ENCODE data around the gene GPATCH8. TPM values are rescaled to one million over a fixed set of nuclear protein-coding genes. Genes with fewer than 3 reads are reported as not detected.
A peak's percentile ranks its signal among the peaks of the same experiment; 100 is the strongest.

GPATCH8 gene
- total and polyA plus RNA-seq, 5 donors = 21.3 to 35.9 (median 33.2) TPM

DNA sequence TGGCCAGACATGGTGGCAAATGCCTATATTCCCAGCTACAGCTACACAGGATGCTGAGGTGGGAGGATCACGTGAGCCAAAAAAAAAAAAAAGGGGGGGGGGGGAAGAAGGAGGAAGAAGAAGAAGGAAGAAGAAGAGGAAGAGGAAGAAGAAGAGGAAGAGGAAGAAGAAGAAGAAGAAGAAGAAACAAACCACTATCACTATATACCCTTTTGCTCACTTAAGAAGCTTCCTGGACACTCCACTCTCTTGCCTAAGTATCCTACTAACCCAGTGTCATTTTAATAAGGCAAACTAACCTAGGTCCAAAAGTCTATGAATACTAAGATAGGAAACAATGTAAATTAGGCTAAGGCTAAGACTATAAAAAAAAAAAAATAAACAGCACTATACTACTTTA lies 54.8 kb downstream of the GPATCH8 start:
- H3K27ac ChIP-seq (ENCODE audit: low read length) = no peak overlapping the region
- no peak overlapping the region for H3K4me3 ChIP-seq (ENCODE audit: low read length)
- no peaks in the 10 kb centered on the region for H3K27me3 ChIP-seq (ENCODE audit: control insufficient read depth, insufficient read depth)
- H3K4me1 ChIP-seq (ENCODE audit: control insufficient read depth, insufficient read depth, low read length) = no peaks in the 10 kb centered on the region
- H3K9me3 ChIP-seq (ENCODE audit: control insufficient read depth, low read length) = no peaks in the 10 kb centered on the region
- intact Hi-C loops (cut with DNase I) = no loop called here
- DNase-seq = no peak
- WGBS = 62% methylated on average over 1 of the region's 1 CpG
- no peak for ATAC-seq

GRCh38 chr17:44444735-44445105 lies 58.5 kb downstream of the GPATCH8 start:
- ATAC-seq (no peak), DNase-seq (no peak)
- no peaks in the 10 kb centered on the region for H3K27me3 ChIP-seq (ENCODE audit: control insufficient read depth, insufficient read depth)
- WGBS = 99% methylated on average over 6 of the region's 6 CpGs
- no peak overlapping the region for H3K4me3 ChIP-seq (ENCODE audit: low read length)
- peaks cover under 1% of the 10 kb centered on the region for H3K4me1 ChIP-seq (ENCODE audit: control insufficient read depth, insufficient read depth, low read length)
- intact Hi-C loops (cut with DNase I) = no loop called here
- no peak overlapping the region for H3K27ac ChIP-seq (ENCODE audit: low read length)
- H3K9me3 ChIP-seq (ENCODE audit: control insufficient read depth, low read length) = no peaks in the 10 kb centered on the region

- intact Hi-C loops (cut with DNase I) = no loop called here
These were observed 60.4 kb downstream of the GPATCH8 start for GRCh38 chr17:44442806-44443205.

GRCh38 chr17:44439168-44439567 lies 64.0 kb downstream of the GPATCH8 start:
- DNase-seq (no peak), ATAC-seq (peak; percentile 31 to 55)
- Histone ChIP-seq H3K9me3 (ENCODE audit: control insufficient read depth, low read length) (no peaks in the 10 kb centered on the region), H3K4me1 (ENCODE audit: control insufficient read depth, insufficient read depth, low read length) (peaks cover 1% of the 10 kb centered on the region), H3K4me3 (ENCODE audit: low read length) (no peak overlapping the region), H3K27me3 (ENCODE audit: control insufficient read depth, insufficient read depth) (no peaks in the 10 kb centered on the region), H3K27ac (ENCODE audit: low read length) (no peak overlapping the region)
- intact Hi-C loops (cut with DNase I) = loop anchor here in 1 of 4 donors (10.0 kb wide), 1 partner anchor 56 kb away; no protein-coding TSS in a partner anchor
- 44% methylated on average over 3 of the region's 3 CpGs for WGBS

More at GRCh38 chr17:44442806-44443205, 60.4 kb downstream of the GPATCH8 start:
- ATAC-seq (no peak), DNase-seq (no peak)
- peaks cover 1% of the 10 kb centered on the region for H3K4me1 ChIP-seq (ENCODE audit: control insufficient read depth, insufficient read depth, low read length)
- H3K4me3 ChIP-seq (ENCODE audit: low read length) = no peak overlapping the region
- 96% methylated on average over 3 of the region's 3 CpGs for WGBS
- H3K27ac ChIP-seq (ENCODE audit: low read length) = no peak overlapping the region
- no peaks in the 10 kb centered on the region for H3K9me3 ChIP-seq (ENCODE audit: control insufficient read depth, low read length)
- H3K27me3 ChIP-seq (ENCODE audit: control insufficient read depth, insufficient read depth) = no peaks in the 10 kb centered on the region

GRCh38 chr17:44438636-44439035 lies 64.6 kb downstream of the GPATCH8 start:
- Histone ChIP-seq H3K4me3 (ENCODE audit: low read length) (no peak overlapping the region), H3K9me3 (ENCODE audit: control insufficient read depth, low read length) (no peaks in the 10 kb centered on the region), H3K27ac (ENCODE audit: low read length) (peak overlapping the region; percentile 17)

DNA sequence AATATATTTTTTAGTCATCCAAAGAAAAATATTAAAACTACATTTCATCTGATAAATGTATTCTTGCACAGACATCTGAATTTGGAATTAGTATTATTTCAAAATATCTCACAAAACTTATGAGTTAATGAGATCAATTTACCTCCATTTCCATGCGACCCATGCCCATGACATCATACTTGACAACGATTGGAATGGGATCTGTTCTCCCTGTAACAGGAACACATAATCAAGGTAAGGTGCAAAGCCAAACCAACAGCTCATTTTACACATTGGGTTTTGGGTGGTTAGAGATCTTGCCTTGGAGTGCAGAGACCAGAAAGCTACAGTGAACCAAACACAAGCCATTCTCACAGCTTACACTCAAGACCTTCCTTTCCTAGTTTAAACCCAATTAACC lies 66.9 kb downstream of the GPATCH8 start:
- ATAC-seq = no peak
- H3K27me3 ChIP-seq (ENCODE audit: control insufficient read depth, insufficient read depth) = no peaks in the 10 kb centered on the region
- intact Hi-C loops (cut with DNase I) = loop anchor here in 1 of 4 donors (10.0 kb wide), 1 partner anchor 58 kb away; no protein-coding TSS in a partner anchor
- no peak for DNase-seq
- peak overlapping the region; percentile 1 for H3K27ac ChIP-seq (ENCODE audit: low read length)
- H3K9me3 ChIP-seq (ENCODE audit: control insufficient read depth, low read length) = no peaks in the 10 kb centered on the region
- 74% methylated on average over 2 of the region's 2 CpGs for WGBS
- no peak overlapping the region for H3K4me3 ChIP-seq (ENCODE audit: low read length)
- H3K4me1 ChIP-seq (ENCODE audit: control insufficient read depth, insufficient read depth, low read length) = peaks cover 1% of the 10 kb centered on the region

More at GRCh38 chr17:44438636-44439035, 64.6 kb downstream of the GPATCH8 start:
- intact Hi-C loops (cut with DNase I) = loop anchor here in 1 of 4 donors (10.0 kb wide), 1 partner anchor 56 kb away; no protein-coding TSS in a partner anchor
- Histone ChIP-seq H3K4me1 (ENCODE audit: control insufficient read depth, insufficient read depth, low read length) (peaks cover 1% of the 10 kb centered on the region), H3K27me3 (ENCODE audit: control insufficient read depth, insufficient read depth) (no peaks in the 10 kb centered on the region)
- DNase-seq (peak in 1 of 3 donors; percentile 67), ATAC-seq (peak; percentile 90 to 94)
- WGBS = 36% methylated on average over 2 of the region's 2 CpGs

DNA sequence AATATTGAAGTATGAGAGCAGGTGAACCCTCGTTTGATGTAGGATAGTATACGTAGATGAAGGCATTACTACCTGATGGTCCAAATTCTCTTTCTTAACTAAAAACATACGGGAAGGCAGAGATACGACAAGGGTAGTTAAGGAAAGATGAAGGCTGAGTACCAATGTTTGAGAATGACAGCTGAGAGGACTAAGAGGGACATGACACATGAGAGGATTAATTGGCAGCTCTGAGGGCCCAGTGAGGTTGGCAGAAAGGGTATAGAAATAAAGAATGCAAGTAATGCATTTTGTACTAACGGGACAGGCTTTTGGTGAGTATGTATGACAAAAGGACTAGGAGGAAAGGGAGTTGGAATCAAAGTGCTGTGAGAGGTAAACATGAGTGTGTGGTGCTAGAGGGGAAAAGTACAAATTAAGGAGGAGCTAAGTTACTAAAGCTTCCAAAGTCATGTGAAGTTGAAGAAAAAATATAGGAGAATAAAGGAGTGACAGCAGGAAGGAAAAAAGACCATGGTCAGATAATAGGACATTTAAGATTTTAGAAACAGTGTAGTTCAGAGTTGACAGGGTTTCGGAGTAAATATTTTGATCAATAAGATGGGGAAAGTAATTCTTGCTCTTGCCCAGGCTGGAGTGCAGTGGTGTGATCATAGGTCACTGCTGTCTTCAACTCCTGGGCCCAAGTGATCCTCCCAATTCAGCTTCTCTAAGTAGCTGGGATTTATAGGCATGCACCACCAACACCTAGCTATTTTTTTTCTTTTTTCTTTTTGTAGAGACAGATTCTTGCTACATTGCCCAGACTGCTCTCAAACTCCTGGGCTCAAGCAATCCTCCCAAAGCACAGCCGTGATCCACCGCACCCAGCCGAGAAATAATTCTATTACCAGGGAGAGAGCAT lies 70.7 kb downstream of the GPATCH8 start:
- DNase-seq = no peak
- Histone ChIP-seq H3K4me1 (ENCODE audit: control insufficient read depth, insufficient read depth, low read length) (no peaks in the 10 kb centered on the region), H3K27me3 (ENCODE audit: control insufficient read depth, insufficient read depth) (no peaks in the 10 kb centered on the region), H3K27ac (ENCODE audit: low read length) (peak overlapping the region; percentile 50), H3K4me3 (ENCODE audit: low read length) (no peak overlapping the region), H3K9me3 (ENCODE audit: control insufficient read depth, low read length) (no peaks in the 10 kb centered on the region)
- WGBS = 79% methylated on average over 9 of the region's 9 CpGs
- ATAC-seq = peak in 1 of 2 donors; percentile 33
- intact Hi-C loops (cut with DNase I) = loop anchor here in 1 of 4 donors (10.0 kb wide), 1 partner anchor 62 kb away; no protein-coding TSS in a partner anchor

DNA sequence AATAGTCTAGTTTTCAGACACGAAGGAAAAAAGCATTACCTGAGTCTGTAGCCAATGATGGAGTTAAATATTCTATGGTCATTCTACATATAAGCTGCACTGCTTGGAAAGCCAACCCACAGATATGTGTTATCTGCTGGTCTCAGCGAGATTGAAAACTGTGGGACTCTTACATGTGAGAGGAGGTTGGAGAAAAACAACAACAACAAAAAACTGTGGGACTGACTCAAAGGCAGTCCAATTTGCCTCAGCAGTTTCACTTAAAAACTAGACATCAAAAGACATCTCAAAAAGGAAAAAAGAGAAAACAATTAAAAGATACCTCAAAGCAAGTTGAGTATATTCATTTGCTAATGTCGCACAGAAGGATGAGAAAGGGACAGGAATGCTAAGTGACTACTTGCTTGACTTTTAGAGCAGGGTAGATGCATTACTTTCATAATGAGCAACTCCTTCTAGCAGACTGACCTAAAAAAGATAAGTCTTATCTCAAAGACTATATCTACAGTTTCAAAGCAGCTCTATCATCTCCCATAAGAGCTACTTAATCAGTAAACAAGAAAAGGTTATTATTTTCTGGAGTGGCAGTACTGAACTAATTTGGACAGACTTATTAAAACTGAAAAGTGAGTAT lies 78.3 kb downstream of the GPATCH8 start:
- Histone ChIP-seq H3K27ac (ENCODE audit: low read length) (no peak overlapping the region), H3K4me3 (ENCODE audit: low read length) (no peak overlapping the region), H3K9me3 (ENCODE audit: control insufficient read depth, low read length) (no peaks in the 10 kb centered on the region), H3K4me1 (ENCODE audit: control insufficient read depth, insufficient read depth, low read length) (no peaks in the 10 kb centered on the region), H3K27me3 (ENCODE audit: control insufficient read depth, insufficient read depth) (no peaks in the 10 kb centered on the region)
- WGBS = 77% methylated on average over 3 of the region's 3 CpGs
- intact Hi-C loops (cut with DNase I) = no loop called here
- ATAC-seq = no peak
- no peak for DNase-seq

DNA sequence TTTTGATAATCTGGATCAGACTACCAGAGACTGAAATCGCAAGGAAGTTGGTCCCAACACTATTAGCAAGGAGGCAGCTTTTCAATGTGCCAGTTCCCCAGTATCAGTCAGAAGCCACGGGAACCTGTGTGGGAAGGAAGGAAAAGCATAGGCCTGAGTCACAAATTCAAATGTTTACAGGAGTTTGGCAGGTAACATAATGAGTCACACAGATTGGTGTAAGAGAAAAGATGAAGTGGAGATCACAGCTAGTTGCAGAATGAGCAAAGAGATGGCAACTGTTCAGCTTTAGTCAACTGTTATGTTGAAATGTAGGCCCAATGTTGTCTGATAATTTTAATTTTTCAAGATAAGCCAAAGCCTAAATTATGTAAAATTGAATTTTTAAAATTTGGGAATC lies 85.7 kb downstream of the GPATCH8 start:
- 86% methylated on average over 2 of the region's 2 CpGs for WGBS
- Histone ChIP-seq H3K4me1 (ENCODE audit: control insufficient read depth, insufficient read depth, low read length) (no peaks in the 10 kb centered on the region), H3K9me3 (ENCODE audit: control insufficient read depth, low read length) (no peaks in the 10 kb centered on the region), H3K27me3 (ENCODE audit: control insufficient read depth, insufficient read depth) (no peaks in the 10 kb centered on the region), H3K27ac (ENCODE audit: low read length) (no peak overlapping the region), H3K4me3 (ENCODE audit: low read length) (no peak overlapping the region)
- intact Hi-C loops (cut with DNase I) = loop anchor here in 1 of 4 donors (10.0 kb wide), 1 partner anchor 87 kb away; the partner anchor contains the start of gene GPATCH8
- no peak for DNase-seq
- no peak for ATAC-seq

DNA sequence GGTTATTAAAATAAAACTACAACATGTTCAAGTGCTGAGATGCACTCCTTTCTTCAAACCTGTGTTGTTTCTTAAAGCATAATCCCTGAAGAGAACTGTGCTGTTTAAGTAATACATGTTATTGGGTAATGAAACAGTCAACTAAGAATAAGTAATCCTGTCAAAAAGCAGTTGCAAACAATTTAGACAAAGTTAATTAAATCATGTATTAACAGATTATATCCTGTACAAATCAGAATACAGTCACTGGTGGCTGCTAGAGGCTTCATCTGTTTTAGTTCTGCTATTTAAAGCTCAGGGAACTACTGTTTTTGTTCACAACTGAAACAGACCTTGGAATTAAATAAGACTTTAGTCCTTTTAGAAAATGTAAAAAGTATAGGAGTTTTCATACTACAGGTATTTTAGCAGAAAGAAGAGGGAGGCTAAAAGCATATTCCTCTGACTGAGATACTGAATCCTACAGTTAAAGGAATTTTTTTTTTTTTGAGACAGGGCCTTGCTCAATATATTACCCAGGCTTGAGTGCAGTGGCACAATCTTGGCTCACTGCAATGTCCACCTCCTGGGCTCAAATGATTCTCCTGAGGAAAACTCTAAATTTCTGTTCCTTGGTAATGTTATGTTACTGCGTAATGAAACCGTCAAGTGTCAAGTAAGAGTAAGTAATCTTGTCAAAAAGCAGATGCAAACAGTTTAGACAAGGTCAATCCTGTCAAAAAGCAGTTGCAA lies 86.5 kb downstream of the GPATCH8 start:
- Histone ChIP-seq H3K9me3 (ENCODE audit: control insufficient read depth, low read length) (no peaks in the 10 kb centered on the region), H3K27ac (ENCODE audit: low read length) (no peak overlapping the region), H3K27me3 (ENCODE audit: control insufficient read depth, insufficient read depth) (no peaks in the 10 kb centered on the region), H3K4me1 (ENCODE audit: control insufficient read depth, insufficient read depth, low read length) (no peaks in the 10 kb centered on the region), H3K4me3 (ENCODE audit: low read length) (no peak overlapping the region)
- 95% methylated on average over 2 of the region's 2 CpGs for WGBS
- ATAC-seq (no peak), DNase-seq (no peak)
- intact Hi-C loops (cut with DNase I) = loop anchor here in 1 of 4 donors (10.0 kb wide), 1 partner anchor 88 kb away; the partner anchor contains the start of gene GPATCH8
